Osteocyte (in vitro differentiated cells): Measurements from ENCODE around the gene PCSK9. TPM values are rescaled to one million over a fixed set of nuclear protein-coding genes. Genes with fewer than 3 reads are reported as not detected.

Experiments used
- DNase-seq: peaks from one replicate; pipeline ENCODE4 v3.0.0; 2021; ENCODE audit warnings: mixed read lengths; ENCODE audit not compliant: unreplicated experiment; ENCODE audit errors: extremely low spot score
- H3K27ac Mint-ChIP-seq: one replicate; pipeline ENCODE4 v1.8.0; 2021; ENCODE audit warnings: mild to moderate bottlenecking, mixed read lengths; ENCODE audit not compliant: unreplicated experiment
- H3K27me3 Mint-ChIP-seq: one replicate; pipeline ENCODE4 v1.8.0; 2021; ENCODE audit warnings: mixed read lengths; ENCODE audit not compliant: unreplicated experiment
- H3K36me3 Mint-ChIP-seq: one replicate; pipeline ENCODE4 v1.8.0; 2021; ENCODE audit warnings: mixed read lengths; ENCODE audit not compliant: unreplicated experiment
- H3K4me1 Mint-ChIP-seq: one replicate; pipeline ENCODE4 v1.8.0; 2021; ENCODE audit warnings: mixed read lengths; ENCODE audit not compliant: unreplicated experiment
- H3K4me3 Mint-ChIP-seq: one replicate; pipeline ENCODE4 v1.8.0; 2021; ENCODE audit warnings: mild to moderate bottlenecking, moderate library complexity, mixed read lengths; ENCODE audit not compliant: unreplicated experiment
- H3K9me3 Mint-ChIP-seq: one replicate; pipeline ENCODE4 v1.8.0; 2021; ENCODE audit warnings: mixed read lengths; ENCODE audit not compliant: unreplicated experiment
- CTCF ChIP-seq: fragments of 200-600 bp; sonication (generic); IDR thresholded peaks from 2 replicates; pipeline ENCODE4 v1.5.0; 2021; ENCODE audit warnings: antibody characterized with exemption, mild to moderate bottlenecking, moderate library complexity
- total RNA-seq: library from RNA; stranded (reverse); gene quantifications from 2 replicates; pipeline ENCODE4 v1.2.1, GENCODE V29; 2021

Gene PCSK9
- total RNA-seq, 1 donor from 2014 or later: 2.2 TPM

DNA sequence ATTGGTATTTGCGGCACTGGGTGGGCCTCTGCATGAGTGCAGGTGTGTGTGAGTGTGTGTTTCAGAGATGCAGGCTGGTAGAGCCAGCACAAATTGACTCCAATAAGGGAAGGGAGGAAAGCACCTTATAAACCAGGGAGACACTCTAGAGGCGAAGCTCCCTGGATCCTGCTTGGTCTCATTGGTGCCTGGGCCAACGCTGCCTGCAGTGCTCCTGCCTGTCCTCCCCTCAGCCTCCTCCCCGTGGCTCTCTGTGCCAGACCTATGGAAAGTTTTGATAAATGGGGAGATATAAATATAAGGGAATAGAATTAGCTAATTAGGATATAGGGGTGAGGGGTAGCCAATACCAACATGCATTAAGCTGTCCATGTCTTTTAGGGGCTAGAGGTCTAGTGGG is 38.0 kb upstream of the PCSK9 start:
- no peak overlapping the region for H3K27ac Mint-ChIP-seq
- H3K27me3 Mint-ChIP-seq: peaks cover 14% of the 10 kb centered on the region
- H3K9me3 Mint-ChIP-seq: no peaks in the 10 kb centered on the region
- H3K4me3 Mint-ChIP-seq: no peak overlapping the region
- no peak for TF ChIP-seq CTCF
- peaks cover 8% of the 10 kb centered on the region for H3K4me1 Mint-ChIP-seq
- no peak for DNase-seq
- no peaks in the 10 kb centered on the region for H3K36me3 Mint-ChIP-seq

- no peaks in the 10 kb centered on the region for H3K9me3 Mint-ChIP-seq
Measured at GRCh38 chr1:55002686-55003085, 36.7 kb upstream of the PCSK9 start.

GRCh38 chr1:55005351-55006140 is 33.8 kb upstream of the PCSK9 start:
- H3K27ac Mint-ChIP-seq: no peak overlapping the region
- no peak overlapping the region for H3K4me3 Mint-ChIP-seq
- H3K27me3 Mint-ChIP-seq: no peaks in the 10 kb centered on the region
- no peak for DNase-seq
- peaks cover 7% of the 10 kb centered on the region for H3K4me1 Mint-ChIP-seq
- no peaks in the 10 kb centered on the region for H3K36me3 Mint-ChIP-seq
- TF ChIP-seq CTCF: no peak
- H3K9me3 Mint-ChIP-seq: no peaks in the 10 kb centered on the region

More at GRCh38 chr1:55002686-55003085, 36.7 kb upstream of the PCSK9 start:
- no peak overlapping the region for H3K4me3 Mint-ChIP-seq
- no peak for DNase-seq
- H3K4me1 Mint-ChIP-seq: peaks cover 5% of the 10 kb centered on the region
- H3K36me3 Mint-ChIP-seq: no peaks in the 10 kb centered on the region
- H3K27me3 Mint-ChIP-seq: peaks cover 4% of the 10 kb centered on the region
- TF ChIP-seq CTCF: no peak
- H3K27ac Mint-ChIP-seq: no peak overlapping the region

DNA sequence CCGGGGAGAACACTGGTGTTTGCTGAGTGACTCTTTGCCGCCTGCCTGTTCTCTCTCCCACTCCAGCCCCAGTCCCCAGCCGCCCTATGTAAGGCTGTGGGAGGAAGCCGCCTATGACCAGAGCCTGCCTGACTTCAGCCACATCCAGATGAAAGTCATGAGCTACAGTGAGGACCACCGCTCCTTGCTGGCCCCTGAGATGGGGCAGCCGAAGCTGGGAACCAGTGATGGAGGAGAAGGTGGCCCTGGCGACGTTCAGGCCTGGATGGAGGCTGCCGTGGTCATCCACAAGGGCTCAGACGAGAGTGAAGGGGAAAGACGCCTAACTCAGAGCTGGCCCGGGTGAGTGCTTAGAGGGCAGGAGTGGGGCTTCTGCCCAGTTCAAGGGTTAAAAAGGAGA is 32.4 kb upstream of the PCSK9 start:
- Mint-ChIP-seq H3K4me3 (no peak overlapping the region), H3K27ac (no peak overlapping the region), H3K36me3 (no peaks in the 10 kb centered on the region), H3K27me3 (no peaks in the 10 kb centered on the region), H3K9me3 (no peaks in the 10 kb centered on the region), H3K4me1 (peaks cover 7% of the 10 kb centered on the region)
- TF ChIP-seq CTCF: no peak
- DNase-seq: no peak

- Mint-ChIP-seq H3K4me1 (peaks cover 7% of the 10 kb centered on the region), H3K9me3 (no peaks in the 10 kb centered on the region), H3K27me3 (no peaks in the 10 kb centered on the region), H3K27ac (no peak overlapping the region), H3K4me3 (no peak overlapping the region), H3K36me3 (no peaks in the 10 kb centered on the region)
- TF ChIP-seq CTCF: no peak
- no peak for DNase-seq
Measured at GRCh38 chr1:55007625-55008024, 31.7 kb upstream of the PCSK9 start.
